Neuronal stem cell (in vitro differentiated cells): Measurements from ENCODE around the gene NGF.

Experiments used
- DNase-seq: peaks from one replicate; pipeline ENCODE4 v3.0.0-alpha.2; 2013; ENCODE audit warnings: low spot score
- H2AFZ ChIP-seq: one replicate; pipeline ENCODE4 v1.6.1; 2013; ENCODE audit warnings: mild to moderate bottlenecking, low read length, inconsistent platforms
- H2AK5ac ChIP-seq: 2 replicates; pipeline ENCODE4 v1.6.1; 2013; ENCODE audit warnings: low read depth, mild to moderate bottlenecking, inconsistent platforms, low read length, moderate library complexity, mixed read lengths
- H2BK120ac ChIP-seq: 2 replicates; pipeline ENCODE4 v1.6.1; 2013; ENCODE audit warnings: low read depth, mild to moderate bottlenecking, inconsistent platforms, low read length, moderate library complexity, mixed read lengths
- H2BK12ac ChIP-seq: one replicate; pipeline ENCODE4 v1.6.1; 2013; ENCODE audit warnings: low read length, inconsistent platforms
- H2BK15ac ChIP-seq: 2 replicates; pipeline ENCODE4 v1.6.1; 2013; ENCODE audit warnings: mild to moderate bottlenecking, low read length, inconsistent platforms, mixed read lengths
- H2BK5ac ChIP-seq: one replicate; pipeline ENCODE4 v1.6.1; 2013; ENCODE audit warnings: inconsistent platforms, mild to moderate bottlenecking, low read length, moderate library complexity
- H3K14ac ChIP-seq: one replicate; pipeline ENCODE4 v1.6.1; 2013; ENCODE audit warnings: low read length, inconsistent platforms
- H3K18ac ChIP-seq: 2 replicates; pipeline ENCODE4 v1.6.1; 2013; ENCODE audit warnings: low read length, inconsistent platforms
- H3K23ac ChIP-seq: 2 replicates; pipeline ENCODE4 v1.6.1; 2013; ENCODE audit warnings: low read depth, mild to moderate bottlenecking, mixed read lengths, low read length, inconsistent platforms; ENCODE audit not compliant: poor library complexity
- H3K27ac ChIP-seq: replicated peaks from 3 replicates; pipeline ENCODE4 v1.5.1; 2013; ENCODE audit warnings: low read length, inconsistent platforms
- H3K27me3 ChIP-seq, 3 experiments: 2 replicates each; pipeline ENCODE4 v1.6.1; 2013; ENCODE audit warnings: low read length in 3 of 3, mild to moderate bottlenecking in 2 of 3, inconsistent platforms in 1 of 3, low read depth in 1 of 3, mixed read lengths in 1 of 3, moderate library complexity in 1 of 3; ENCODE audit not compliant: control insufficient read depth in 3 of 3, insufficient read depth in 3 of 3
- H3K36me3 ChIP-seq, 2 donors: replicated peaks in 1 of 2; 2 replicates each; pipeline ENCODE4 v1.6.1; 2013; ENCODE audit warnings: low read length in 2 of 2; ENCODE audit not compliant: control insufficient read depth in 2 of 2, insufficient read depth in 2 of 2
- H3K4ac ChIP-seq: 2 replicates; pipeline ENCODE4 v1.6.1; 2013; ENCODE audit warnings: inconsistent platforms, mild to moderate bottlenecking, low read length, moderate library complexity
- H3K4me1 ChIP-seq, 2 donors: 1 replicate in 1 of 2; 2 replicates in 1 of 2; pipeline ENCODE4 v1.6.1; 2013; ENCODE audit warnings: low read length in 2 of 2, low read depth in 1 of 2; ENCODE audit not compliant: control insufficient read depth in 2 of 2, insufficient read depth in 1 of 2
- H3K4me2 ChIP-seq: one replicate; pipeline ENCODE4 v1.6.1; 2013; ENCODE audit warnings: mild to moderate bottlenecking, low read length, inconsistent platforms; ENCODE audit not compliant: insufficient read depth, poor library complexity, severe bottlenecking
- H3K4me3 ChIP-seq, 2 donors: 2 replicates each; pipeline ENCODE4 v1.5.1; 2013; ENCODE audit warnings: low read length in 2 of 2, mild to moderate bottlenecking in 2 of 2, inconsistent platforms in 1 of 2, moderate library complexity in 1 of 2
- H3K79me1 ChIP-seq: one replicate; pipeline ENCODE4 v1.6.1; 2013; ENCODE audit warnings: low read depth, mild to moderate bottlenecking, inconsistent platforms, low read length, moderate library complexity
- H3K9ac ChIP-seq: one replicate; pipeline ENCODE4 v1.6.1; 2013; ENCODE audit warnings: mild to moderate bottlenecking, low read depth, low read length, inconsistent platforms; ENCODE audit not compliant: poor library complexity
- H3K9me3 ChIP-seq, 2 donors: replicated peaks in 1 of 2; 2 replicates each; pipeline versions ENCODE3 to v1.6.1; 2013; ENCODE audit warnings: low read length in 2 of 2, mild to moderate bottlenecking in 2 of 2, inconsistent platforms in 1 of 2, low read depth in 1 of 2, mixed read lengths in 1 of 2, moderate library complexity in 1 of 2; ENCODE audit not compliant: control insufficient read depth in 2 of 2, insufficient read depth in 1 of 2
- H4K8ac ChIP-seq: one replicate; pipeline ENCODE4 v1.6.1; 2013; ENCODE audit warnings: low read depth, mild to moderate bottlenecking, inconsistent platforms, low read length, moderate library complexity
- H4K91ac ChIP-seq: one replicate; pipeline ENCODE4 v1.6.1; 2013; ENCODE audit warnings: low read length, low read depth, mild to moderate bottlenecking, inconsistent platforms; ENCODE audit not compliant: poor library complexity
- WGBS, 2 donors: extraction: QIAGEN DNeasy Blood & Tissue Kit; methylation state at CpG; one replicate each; pipeline ENCODE4 v1.1.7; 2013; ENCODE audit warnings: missing lambda C conversion rate in 2 of 2, mixed read lengths in 1 of 2; ENCODE audit not compliant: insufficient read length in 2 of 2, insufficient replicate concordance in 1 of 2; ENCODE audit errors: extremely low coverage in 2 of 2; 5-methylcytosine and 5-hydroxymethylcytosine counted together

Gene NGF

GRCh38 chr1:115326419-115326818 lies 11.6 kb downstream of the NGF start:
- Histone ChIP-seq H3K23ac (no peak overlapping the region), H3K27ac (no peak overlapping the region), H3K9ac (no peak overlapping the region), H3K36me3 (no peaks in the 10 kb centered on the region), H2AFZ (no peak overlapping the region), H3K4me2 (no peak overlapping the region), H2AK5ac (no peak overlapping the region), H3K4me1 (peaks cover 0 to 3% of the 10 kb centered on the region in 2 donors), H3K79me1 (no peaks in the 10 kb centered on the region), H3K4ac (no peak overlapping the region), H4K8ac (no peak overlapping the region), H3K14ac (no peak overlapping the region), H4K91ac (no peak overlapping the region), H3K9me3 (no peaks in the 10 kb centered on the region), H2BK15ac (no peak overlapping the region), H3K4me3 (no peak overlapping the region), H3K27me3 (no peaks in the 10 kb centered on the region), H2BK120ac (no peak overlapping the region), H2BK5ac (no peak overlapping the region), H2BK12ac (no peak overlapping the region), H3K18ac (no peak overlapping the region)
- WGBS, 2 donors: no CpG with 5 or more reads among the region's 6 CpGs
- DNase-seq: no peak

DNA sequence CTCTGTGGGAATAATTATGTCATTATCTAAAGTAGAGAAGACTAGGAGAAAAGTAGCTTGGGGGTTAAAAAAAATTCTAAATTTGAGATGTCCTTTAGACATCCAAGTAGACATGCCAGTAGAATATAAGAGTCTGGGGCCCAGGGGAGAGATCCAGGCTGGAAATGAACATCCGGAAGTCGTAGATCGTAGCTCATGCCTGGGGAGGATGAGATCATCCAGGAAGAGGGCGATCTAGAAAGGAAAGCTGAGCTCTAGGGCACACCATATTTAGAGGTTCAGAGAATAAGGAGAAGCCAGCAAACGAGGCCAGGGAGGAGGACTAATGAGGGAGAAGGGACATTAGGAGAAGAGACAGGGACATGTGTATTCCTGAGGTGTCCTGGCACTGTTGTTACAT lies 12.2 kb downstream of the NGF start:
- no peak overlapping the region for H3K4me3 ChIP-seq
- H3K4me2 ChIP-seq: no peak overlapping the region
- no peak overlapping the region for H3K18ac ChIP-seq
- H2BK120ac ChIP-seq: no peak overlapping the region
- H3K4me1 ChIP-seq: peaks cover 0 to 3% of the 10 kb centered on the region in 2 donors
- H3K9me3 ChIP-seq: no peaks in the 10 kb centered on the region
- no peak overlapping the region for H2AFZ ChIP-seq
- H2BK12ac ChIP-seq: no peak overlapping the region
- no peaks in the 10 kb centered on the region for H3K27me3 ChIP-seq
- H3K14ac ChIP-seq: no peak overlapping the region
- H3K36me3 ChIP-seq: no peaks in the 10 kb centered on the region
- no peak overlapping the region for H3K4ac ChIP-seq
- no peak overlapping the region for H2BK5ac ChIP-seq
- H2AK5ac ChIP-seq: no peak overlapping the region
- H4K8ac ChIP-seq: no peak overlapping the region
- no peak overlapping the region for H3K23ac ChIP-seq
- H2BK15ac ChIP-seq: no peak overlapping the region
- no peak overlapping the region for H4K91ac ChIP-seq
- no peak for DNase-seq
- no peak overlapping the region for H3K9ac ChIP-seq
- no peak overlapping the region for H3K27ac ChIP-seq
- no peaks in the 10 kb centered on the region for H3K79me1 ChIP-seq
- WGBS, 2 donors: no CpG with 5 or more reads among the region's 5 CpGs

DNA sequence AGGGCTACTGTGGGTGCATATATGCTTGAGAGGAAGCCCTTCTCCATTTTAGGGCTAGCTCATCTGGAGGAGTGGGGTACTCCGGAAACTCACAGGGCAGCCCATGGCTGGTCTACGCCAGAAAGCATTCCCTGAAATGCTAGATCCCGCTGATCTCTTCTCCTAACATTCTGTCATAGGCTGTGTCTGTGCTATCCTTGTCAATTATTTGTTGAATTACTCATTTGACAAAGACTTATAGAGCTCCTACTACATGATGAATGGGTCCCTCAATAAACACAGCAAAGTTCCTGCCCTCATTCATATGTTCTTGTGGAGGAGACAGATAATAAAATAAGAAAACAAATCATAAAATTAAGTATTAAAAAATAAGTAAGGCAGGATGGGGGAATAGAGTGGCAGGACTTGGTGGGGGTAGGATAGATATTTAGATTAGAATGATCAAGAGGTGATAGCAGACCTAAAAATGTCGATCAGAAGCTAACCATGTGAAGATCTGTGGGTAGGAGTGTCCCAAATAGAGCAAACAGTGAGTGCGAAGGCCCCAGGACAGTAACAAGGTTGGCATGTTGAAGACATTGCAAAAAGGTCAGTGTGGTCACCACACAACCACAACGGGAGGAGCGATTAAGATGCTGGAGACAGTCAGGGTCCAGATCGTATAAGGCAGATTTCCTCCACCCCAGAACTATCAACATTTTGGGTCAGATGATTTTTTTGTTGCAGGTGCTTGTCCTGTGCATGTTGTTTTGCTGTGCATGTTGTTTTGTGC lies 13.2 kb downstream of the NGF start:
- H4K91ac ChIP-seq: no peak overlapping the region
- H3K18ac ChIP-seq: no peak overlapping the region
- no peak overlapping the region for H3K14ac ChIP-seq
- H2AK5ac ChIP-seq: no peak overlapping the region
- no peak overlapping the region for H3K4me3 ChIP-seq
- H2AFZ ChIP-seq: no peak overlapping the region
- no peak overlapping the region for H3K27ac ChIP-seq
- H3K4me1 ChIP-seq: peaks cover 0 to 3% of the 10 kb centered on the region in 2 donors
- no peak overlapping the region for H2BK12ac ChIP-seq
- no peak overlapping the region for H3K4me2 ChIP-seq
- H2BK5ac ChIP-seq: no peak overlapping the region
- H3K36me3 ChIP-seq: no peaks in the 10 kb centered on the region
- H3K23ac ChIP-seq: no peak overlapping the region
- no peaks in the 10 kb centered on the region for H3K27me3 ChIP-seq
- H2BK15ac ChIP-seq: no peak overlapping the region
- no peaks in the 10 kb centered on the region for H3K9me3 ChIP-seq
- no peak overlapping the region for H3K4ac ChIP-seq
- no peak overlapping the region for H3K9ac ChIP-seq
- no CpG with 5 or more reads among the region's 8 CpGs for WGBS, 2 donors
- H4K8ac ChIP-seq: no peak overlapping the region
- no peak for DNase-seq
- no peaks in the 10 kb centered on the region for H3K79me1 ChIP-seq
- no peak overlapping the region for H2BK120ac ChIP-seq

DNA sequence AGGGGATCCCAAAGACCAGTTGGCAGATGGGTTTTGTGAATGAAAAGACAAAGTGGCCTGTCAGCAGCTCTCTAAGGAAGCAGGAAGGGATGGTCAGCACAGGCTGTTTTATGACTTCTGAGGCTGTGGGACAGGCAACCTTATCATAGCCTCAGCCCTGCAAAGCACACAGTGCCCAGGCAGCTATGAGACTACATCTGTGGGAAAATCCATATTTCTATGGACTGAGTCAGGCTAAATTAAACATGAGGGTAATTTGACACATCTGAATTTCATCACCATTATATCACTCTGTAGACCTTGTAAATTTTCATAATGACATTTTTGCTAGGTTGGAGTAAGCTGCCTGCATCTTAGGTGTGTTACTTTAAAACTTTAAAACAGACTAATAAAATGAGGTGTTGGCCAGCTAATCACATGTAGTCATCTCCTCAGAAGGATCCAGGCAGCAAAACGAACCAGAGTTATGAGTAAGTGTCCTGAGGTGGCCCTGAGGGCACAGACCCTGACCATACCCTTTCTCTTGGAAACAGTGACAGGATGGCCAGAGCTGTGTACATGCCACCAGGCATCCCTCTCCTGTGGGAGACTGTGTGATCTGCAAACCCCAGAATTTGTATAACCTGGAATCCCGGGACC lies 14.6 kb downstream of the NGF start:
- H2BK15ac ChIP-seq: no peak overlapping the region
- no peaks in the 10 kb centered on the region for H3K79me1 ChIP-seq
- no peak overlapping the region for H2AFZ ChIP-seq
- H4K8ac ChIP-seq: no peak overlapping the region
- no peak overlapping the region for H3K27ac ChIP-seq
- H3K4ac ChIP-seq: no peak overlapping the region
- H3K4me3 ChIP-seq: no peak overlapping the region
- no peak overlapping the region for H3K14ac ChIP-seq
- DNase-seq: no peak
- H2BK5ac ChIP-seq: no peak overlapping the region
- no peaks in the 10 kb centered on the region for H3K36me3 ChIP-seq
- H2AK5ac ChIP-seq: no peak overlapping the region
- no peak overlapping the region for H2BK120ac ChIP-seq
- WGBS, 2 donors: no CpG with 5 or more reads among the region's 2 CpGs
- H3K18ac ChIP-seq: no peak overlapping the region
- H3K23ac ChIP-seq: no peak overlapping the region
- no peak overlapping the region for H3K4me2 ChIP-seq
- no peak overlapping the region for H4K91ac ChIP-seq
- H2BK12ac ChIP-seq: no peak overlapping the region
- H3K4me1 ChIP-seq: peaks cover 0 to 3% of the 10 kb centered on the region in 2 donors
- no peaks in the 10 kb centered on the region for H3K9me3 ChIP-seq
- no peaks in the 10 kb centered on the region for H3K27me3 ChIP-seq
- H3K9ac ChIP-seq: no peak overlapping the region
